ENCODE data around the gene PNPLA5.

Gene PNPLA5

GRCh38 chr22:43838571-43839307 is 53.1 kb downstream of the PNPLA5 start:
- DNase-seq (ENCODE audit: low spot score) = no peak

GRCh38 chr22:43838161-43838560 is 53.7 kb downstream of the PNPLA5 start:
- no peak for DNase-seq (ENCODE audit: low spot score)

- no peak for DNase-seq (ENCODE audit: low spot score)
Measured at GRCh38 chr22:43837666-43838065, 54.1 kb downstream of the PNPLA5 start.

GRCh38 chr22:43835736-43836135 is 56.1 kb downstream of the PNPLA5 start:
- DNase-seq (ENCODE audit: low spot score) = no peak

- no peak for DNase-seq (ENCODE audit: low spot score)
Measured at GRCh38 chr22:43835166-43835565, 56.6 kb downstream of the PNPLA5 start.

- no peak for DNase-seq (ENCODE audit: low spot score)
Measured at GRCh38 chr22:43833286-43834240, 58.2 kb downstream of the PNPLA5 start.

- no peak for DNase-seq (ENCODE audit: low spot score)
Measured at GRCh38 chr22:43832393-43833265, 59.2 kb downstream of the PNPLA5 start.

- no peak for DNase-seq (ENCODE audit: low spot score)
Measured at GRCh38 chr22:43831561-43832392, 60.0 kb downstream of the PNPLA5 start.

GRCh38 chr22:43830931-43831560 is 60.8 kb downstream of the PNPLA5 start:
- DNase-seq (ENCODE audit: low spot score) = no peak

- DNase-seq (ENCODE audit: low spot score) = no peak
Measured at GRCh38 chr22:43829904-43830851, 61.6 kb downstream of the PNPLA5 start.
